Kidney (tissue), 14 donors: ENCODE measurements around the gene ERC2. TPM values are rescaled to one million over a fixed set of nuclear protein-coding genes. Genes with fewer than 3 reads are reported as not detected.

Experiments
- DNase-seq, 5 donors: peaks; one replicate each; pipeline ENCODE4 v3.0.0-alpha.2; 2013 to 2020
- FAIRE-seq: peaks from 2 replicates; lab custom pipeline; 2012; peaks lifted over from hg19 to GRCh38; lab: Jason Lieb, UNC
- H3K27ac ChIP-seq, 2 donors: one replicate each; pipeline ENCODE4 v1.7.0; 2013; ENCODE audit warnings: low read depth in 2 of 2, low read length in 2 of 2, inconsistent platforms in 1 of 2
- H3K27me3 ChIP-seq: one replicate; pipeline ENCODE4 v1.7.1; 2013; ENCODE audit warnings: low read length, inconsistent platforms; ENCODE audit not compliant: control insufficient read depth, insufficient read depth
- H3K36me3 ChIP-seq, 3 donors: one replicate each; pipeline versions ENCODE4 v1.7.0 to v1.7.1; 2013; ENCODE audit warnings: low read length in 3 of 3, control low read depth in 1 of 3, inconsistent platforms in 1 of 3; ENCODE audit not compliant: insufficient read depth in 3 of 3, control insufficient read depth in 2 of 3
- H3K4me1 ChIP-seq, 3 donors: one replicate each; pipeline versions ENCODE4 v1.7.0 to v1.7.1; 2013; ENCODE audit warnings: low read length in 3 of 3, inconsistent platforms in 1 of 3, low read depth in 1 of 3; ENCODE audit not compliant: control insufficient read depth in 2 of 3, insufficient read depth in 2 of 3
- H3K4me3 ChIP-seq, 3 donors: one replicate each; pipeline versions ENCODE4 v1.7.0 to v1.8.1; 2013; ENCODE audit warnings: low read length in 3 of 3, control low read depth in 1 of 3, inconsistent platforms in 1 of 3
- H3K9ac ChIP-seq, 3 donors: one replicate each; pipeline versions ENCODE4 v1.7.0 to v1.7.1; 2013; ENCODE audit warnings: low read length in 3 of 3, control low read depth in 1 of 3, inconsistent platforms in 1 of 3
- H3K9me3 ChIP-seq, 3 donors: one replicate each; pipeline versions ENCODE4 v1.7.0 to v1.7.1; 2013; ENCODE audit warnings: low read length in 3 of 3, control low read depth in 1 of 3, inconsistent platforms in 1 of 3; ENCODE audit not compliant: control insufficient read depth in 2 of 3, insufficient read depth in 1 of 3
- intact Hi-C: fragments of 100-400 bp; cut with DNase I; formaldehyde crosslinking; loops from one replicate; pipeline ENCODE4 v1.11.1; 2022
- polyA plus RNA-seq: library from polyadenylated mRNA; stranded (reverse); fragments of 350-450 nt; fragmentation: Illumina TruSeq; extraction: RNeasy Lipid Tissue Mini Kit (QIAGEN cat#74804); gene quantifications from one replicate; pipeline ENCODE4 v1.2.3, GENCODE V29; 2014; ENCODE audit warnings: low read depth, low replicate concordance; ENCODE audit not compliant: insufficient read depth
- total RNA-seq: library from RNA; stranded (reverse); fragmentation: NEBNext Ultra II Directional; extraction: Animal tissue kit (Norgen Biotek cat#: 25700); gene quantifications from one replicate; pipeline ENCODE4 v1.2.1, GENCODE V29; 2021
- TF ChIP-seq, protein P1 (sequence below): IDR thresholded peaks from 3 replicates; pipeline ENCODE4 v1.5.1; 2012; ENCODE audit warnings: mild to moderate bottlenecking, moderate library complexity, borderline replicate concordance; ENCODE audit not compliant: insufficient read depth; ENCODE audit errors: extremely low read depth
- donor health status: control.
- donor health status: control.
- donor health status: control.
- donor health status: control.
- donor health status: control.
- donor health status: DM: yes; HTN: yes; CAD: no.
- donor health status: Normal renal cell carcinoma (clear cell type).

Gene ERC2
- total and polyA plus RNA-seq, 2 donors from 2014 or later: 0.92 to 3.8 TPM

GRCh38 chr3:56196700-56197099, 271.6 kb downstream of the ERC2 start:
- no peaks in the 10 kb centered on the region for H3K27me3 ChIP-seq
- no peaks in the 10 kb centered on the region for H3K9me3 ChIP-seq
- peak in 1 of 5 donors; percentile 28 for DNase-seq
- no peak for FAIRE-seq
- H3K36me3 ChIP-seq: no peaks in the 10 kb centered on the region
- no peak overlapping the region for H3K4me3 ChIP-seq
- intact Hi-C loops: no loop called here
- TF ChIP-seq, protein P1, sequence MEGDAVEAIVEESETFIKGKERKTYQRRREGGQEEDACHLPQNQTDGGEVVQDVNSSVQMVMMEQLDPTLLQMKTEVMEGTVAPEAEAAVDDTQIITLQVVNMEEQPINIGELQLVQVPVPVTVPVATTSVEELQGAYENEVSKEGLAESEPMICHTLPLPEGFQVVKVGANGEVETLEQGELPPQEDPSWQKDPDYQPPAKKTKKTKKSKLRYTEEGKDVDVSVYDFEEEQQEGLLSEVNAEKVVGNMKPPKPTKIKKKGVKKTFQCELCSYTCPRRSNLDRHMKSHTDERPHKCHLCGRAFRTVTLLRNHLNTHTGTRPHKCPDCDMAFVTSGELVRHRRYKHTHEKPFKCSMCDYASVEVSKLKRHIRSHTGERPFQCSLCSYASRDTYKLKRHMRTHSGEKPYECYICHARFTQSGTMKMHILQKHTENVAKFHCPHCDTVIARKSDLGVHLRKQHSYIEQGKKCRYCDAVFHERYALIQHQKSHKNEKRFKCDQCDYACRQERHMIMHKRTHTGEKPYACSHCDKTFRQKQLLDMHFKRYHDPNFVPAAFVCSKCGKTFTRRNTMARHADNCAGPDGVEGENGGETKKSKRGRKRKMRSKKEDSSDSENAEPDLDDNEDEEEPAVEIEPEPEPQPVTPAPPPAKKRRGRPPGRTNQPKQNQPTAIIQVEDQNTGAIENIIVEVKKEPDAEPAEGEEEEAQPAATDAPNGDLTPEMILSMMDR: no peak
- no peaks in the 10 kb centered on the region for H3K4me1 ChIP-seq
- H3K9ac ChIP-seq: no peak overlapping the region
- no peak overlapping the region for H3K27ac ChIP-seq

DNA sequence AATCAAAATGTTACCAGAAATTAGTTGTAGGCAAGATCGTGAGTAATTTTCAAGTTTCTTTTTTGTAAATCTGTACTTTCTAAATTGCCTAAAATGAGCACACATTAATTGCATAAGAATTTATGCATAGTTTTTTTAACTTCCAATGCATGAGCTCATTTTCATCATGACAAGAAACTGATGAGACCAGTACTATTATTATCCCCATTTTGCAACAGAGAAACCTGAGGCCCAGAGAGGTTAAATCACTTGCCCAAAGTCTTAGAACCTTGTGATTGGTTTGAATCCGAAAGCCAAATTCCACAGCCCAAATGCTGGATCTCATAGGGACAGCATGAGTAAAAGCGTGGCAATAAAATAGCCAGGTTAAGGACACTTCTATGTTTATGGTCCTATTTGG, 274.7 kb downstream of the ERC2 start:
- no peaks in the 10 kb centered on the region for H3K4me1 ChIP-seq
- TF ChIP-seq, protein P1: no peak
- H3K9ac ChIP-seq: no peak overlapping the region
- no peak overlapping the region for H3K27ac ChIP-seq
- no peaks in the 10 kb centered on the region for H3K9me3 ChIP-seq
- H3K4me3 ChIP-seq: no peak overlapping the region
- DNase-seq (no peak), FAIRE-seq (no peak)
- H3K27me3 ChIP-seq: no peaks in the 10 kb centered on the region
- intact Hi-C loops: no loop called here
- H3K36me3 ChIP-seq: no peaks in the 10 kb centered on the region

- FAIRE-seq (no peak), DNase-seq (no peak)
- TF ChIP-seq, protein P1: no peak
- no peak overlapping the region for H3K9ac ChIP-seq
- no peaks in the 10 kb centered on the region for H3K36me3 ChIP-seq
- no peaks in the 10 kb centered on the region for H3K4me1 ChIP-seq
- H3K9me3 ChIP-seq: no peaks in the 10 kb centered on the region
- H3K27me3 ChIP-seq: no peaks in the 10 kb centered on the region
- H3K4me3 ChIP-seq: no peak overlapping the region
- H3K27ac ChIP-seq: no peak overlapping the region
- intact Hi-C loops: no loop called here
Measured at GRCh38 chr3:56192001-56192400, 276.3 kb downstream of the ERC2 start.

DNA sequence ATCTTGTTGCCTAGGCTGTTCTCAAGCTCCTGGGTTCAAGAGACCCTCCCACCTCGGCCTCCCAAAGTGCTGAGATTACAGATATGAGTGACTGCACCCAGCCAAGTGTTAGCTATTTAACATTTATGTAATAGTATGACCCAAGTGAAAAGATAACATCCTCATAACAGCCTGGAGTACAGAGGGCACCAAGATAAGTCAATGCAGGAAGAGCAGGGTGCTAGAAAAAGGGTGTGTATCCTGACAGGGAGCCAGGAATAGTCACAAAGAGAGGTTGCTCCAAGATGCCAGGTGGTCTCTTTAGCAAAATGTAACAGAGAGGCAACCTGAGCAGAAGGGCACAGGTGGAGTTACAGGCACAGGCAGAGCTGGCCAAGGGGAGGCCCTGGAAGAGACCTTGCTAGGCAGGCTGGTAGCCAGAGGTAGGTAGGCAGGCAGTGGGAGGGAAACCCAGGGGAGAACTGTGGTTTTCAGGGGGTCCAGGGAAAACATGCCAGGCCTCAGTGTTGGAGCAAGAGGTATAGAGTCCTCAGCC, 277.4 kb downstream of the ERC2 start:
- H3K9ac ChIP-seq: no peak overlapping the region
- DNase-seq (no peak), FAIRE-seq (no peak)
- no peaks in the 10 kb centered on the region for H3K9me3 ChIP-seq
- TF ChIP-seq, protein P1: no peak
- H3K4me1 ChIP-seq: no peaks in the 10 kb centered on the region
- H3K27ac ChIP-seq: no peak overlapping the region
- no peak overlapping the region for H3K4me3 ChIP-seq
- H3K27me3 ChIP-seq: no peaks in the 10 kb centered on the region
- H3K36me3 ChIP-seq: no peaks in the 10 kb centered on the region
- intact Hi-C loops: no loop called here
